GM19468 (cell line): ENCODE data around the gene FRAT2.
"Not testable (repeated sequence)": the region's sequence is repeated elsewhere in the genome, so short reads cannot be mapped to it uniquely, and the experiment has no call there.

Source experiments
- ATAC-seq: cut with Tn5 transposase; IDR thresholded peaks from one replicate; pipeline ENCODE4 v1.9.1; 2021; ENCODE audit warnings: mild to moderate bottlenecking, moderate library complexity, moderate number of reproducible peaks; ENCODE audit not compliant: unreplicated experiment; ENCODE audit errors: extremely low read depth

The FRAT2 gene

GRCh38 chr10:97298223-97298571 lies 36.3 kb downstream of the FRAT2 start:
- ATAC-seq: no peak

- ATAC-seq: no peak
Observed at GRCh38 chr10:97297556-97298222, 36.8 kb downstream of the FRAT2 start.

GRCh38 chr10:97292862-97293198 lies 41.7 kb downstream of the FRAT2 start:
- ATAC-seq: no peak

- peak; percentile 74 for ATAC-seq
Observed at GRCh38 chr10:97292097-97292861, 42.2 kb downstream of the FRAT2 start, which contains the start of gene ARHGAP19. ARHGAP19 (minus strand) TSS chr10:97292637; CDS start chr10:97292627, 10 bp downstream.

- no peak for ATAC-seq
Observed at GRCh38 chr10:97291357-97292096, 43.0 kb downstream of the FRAT2 start.

GRCh38 chr10:97290576-97291356 lies 43.8 kb downstream of the FRAT2 start:
- ATAC-seq: not testable (repeated sequence)

- not testable (repeated sequence) for ATAC-seq
Observed at GRCh38 chr10:97290076-97290475, 44.5 kb downstream of the FRAT2 start.
